Tibial nerve (tissue), 4 donors: ENCODE results near the gene DNAAF5.

Experiments used
- CTCF ChIP-seq, 5 experiments: fragments of 200-600 bp in 3 of 5; fragments of 450-650 bp in 2 of 5; sonication (generic) in 3 of 5; IDR thresholded peaks; one replicate each; pipeline ENCODE4 v1.5.1; 2016 to 2019; ENCODE audit warnings: antibody characterized with exemption in 5 of 5, mild to moderate bottlenecking in 3 of 5, moderate library complexity in 2 of 5
- EP300 ChIP-seq, 2 donors: sonication (generic); formaldehyde crosslinking; IDR thresholded peaks; one replicate each; pipeline ENCODE4 v1.6.1; 2017; ENCODE audit warnings: antibody characterized with exemption in 2 of 2, mild to moderate bottlenecking in 1 of 2
- POLR2A ChIP-seq, 2 donors: fragments of 450-650 bp; IDR thresholded peaks; one replicate each; pipeline ENCODE4 v1.6.1; 2017; ENCODE audit warnings: antibody characterized with exemption in 2 of 2, mild to moderate bottlenecking in 2 of 2, moderate library complexity in 2 of 2

GRCh38 chr7:831596-832166, 105.2 kb downstream of the DNAAF5 start:
- TF ChIP-seq CTCF (IDR thresholded peaks at IDR 0.05) (no peak), EP300 (IDR thresholded peaks at IDR 0.05) (peak; percentile 57 to 85), POLR2A (IDR thresholded peaks at IDR 0.05) (peak in 1 of 2 donors; percentile 29)
